Activated effector memory CD4-positive, alpha-beta T cell treated with anti-CD3 and anti-CD28 coated beads, Interleukin-2, amount 50 U/mL, for 16 hours (primary cell): Measurements from ENCODE around the gene TTC9C.
"Not testable (repeated sequence)": the region's sequence is repeated elsewhere in the genome, so short reads cannot be mapped to it uniquely, and the experiment has no call there.

Experiments used
- DNase-seq: peaks from one replicate; pipeline ENCODE4 v3.0.0-alpha.2; 2020

Gene TTC9C

DNA sequence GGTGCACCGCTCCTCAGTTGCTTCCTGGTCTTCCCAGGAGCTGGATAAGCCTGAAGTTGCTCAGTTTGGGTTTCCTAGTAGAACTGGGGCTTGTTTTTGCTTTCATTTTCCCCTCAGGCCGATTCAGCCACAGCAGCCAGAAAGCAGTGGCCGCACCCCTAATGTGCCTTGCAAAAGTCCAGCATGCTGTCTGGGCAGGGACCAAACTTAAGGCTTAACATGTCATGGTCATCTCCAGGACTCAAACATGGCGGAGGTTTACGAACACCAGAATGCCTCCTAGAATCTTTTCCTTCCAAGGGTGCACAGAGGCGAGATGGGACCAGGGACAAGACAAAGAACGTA lies 18.3 kb upstream of the TTC9C start:
- DNase-seq: no peak

DNA sequence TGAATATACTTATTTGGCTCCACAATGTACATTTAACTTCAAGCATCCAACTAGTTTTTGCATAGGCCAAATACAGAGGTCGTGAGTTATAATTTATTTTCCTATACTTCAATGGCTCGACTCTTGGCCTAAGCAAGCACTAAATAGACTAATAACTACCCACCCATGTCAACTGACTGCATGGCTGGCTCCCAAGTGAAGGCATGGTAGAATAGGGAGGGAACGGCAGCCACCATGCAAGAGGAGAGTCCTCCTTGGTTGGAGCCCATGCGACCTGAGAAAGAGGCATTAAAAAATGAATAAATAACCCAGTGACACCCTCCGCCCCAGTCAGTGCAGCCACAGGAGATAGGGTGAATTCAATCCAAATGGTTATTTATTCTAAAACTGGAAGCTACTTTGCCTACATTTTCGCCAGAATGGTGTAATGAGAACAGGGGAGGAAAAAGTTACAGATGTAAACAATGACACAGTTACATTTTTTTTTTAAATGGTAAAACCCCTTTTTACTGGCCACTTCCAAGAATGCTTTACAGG lies 15.9 kb upstream of the TTC9C start:
- no peak for DNase-seq

DNA sequence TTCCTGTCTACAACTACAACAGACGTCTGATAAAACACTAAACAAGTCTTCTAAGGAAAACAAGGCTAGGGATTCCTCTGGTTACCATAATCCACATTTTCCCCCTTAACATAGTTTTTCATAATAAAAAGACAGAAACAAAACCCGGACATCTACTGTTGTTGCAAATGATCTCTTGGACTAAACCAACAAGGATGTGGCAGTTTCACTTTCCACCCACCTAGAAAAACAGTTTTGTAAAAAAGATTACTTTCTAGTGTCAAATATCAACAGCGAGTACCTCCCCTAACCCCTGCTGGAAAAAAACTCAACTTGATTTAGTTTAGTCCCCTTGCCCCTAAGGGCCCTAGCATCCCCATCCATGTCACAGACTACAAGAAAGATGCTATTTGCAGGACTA lies 15.4 kb upstream of the TTC9C start:
- DNase-seq: no peak

DNA sequence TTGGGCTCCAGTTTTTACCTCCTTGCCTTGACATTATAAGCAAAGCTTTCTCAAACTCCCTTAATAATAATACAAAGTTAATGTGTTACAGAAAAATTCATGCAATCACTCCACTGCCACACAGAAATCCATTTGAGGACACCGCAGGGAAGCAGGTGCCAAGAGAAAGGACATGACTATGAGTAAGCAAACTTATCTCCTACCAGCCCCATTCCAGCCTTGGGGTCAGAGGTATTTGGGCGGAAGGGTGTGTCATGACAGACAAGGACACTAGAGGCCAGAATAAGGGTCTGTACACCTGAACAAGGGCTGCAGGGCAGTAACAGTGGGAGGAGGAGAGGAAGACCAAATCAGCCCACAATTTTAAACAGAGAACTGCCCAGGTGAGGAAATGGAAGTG lies 14.9 kb upstream of the TTC9C start:
- no peak for DNase-seq

DNA sequence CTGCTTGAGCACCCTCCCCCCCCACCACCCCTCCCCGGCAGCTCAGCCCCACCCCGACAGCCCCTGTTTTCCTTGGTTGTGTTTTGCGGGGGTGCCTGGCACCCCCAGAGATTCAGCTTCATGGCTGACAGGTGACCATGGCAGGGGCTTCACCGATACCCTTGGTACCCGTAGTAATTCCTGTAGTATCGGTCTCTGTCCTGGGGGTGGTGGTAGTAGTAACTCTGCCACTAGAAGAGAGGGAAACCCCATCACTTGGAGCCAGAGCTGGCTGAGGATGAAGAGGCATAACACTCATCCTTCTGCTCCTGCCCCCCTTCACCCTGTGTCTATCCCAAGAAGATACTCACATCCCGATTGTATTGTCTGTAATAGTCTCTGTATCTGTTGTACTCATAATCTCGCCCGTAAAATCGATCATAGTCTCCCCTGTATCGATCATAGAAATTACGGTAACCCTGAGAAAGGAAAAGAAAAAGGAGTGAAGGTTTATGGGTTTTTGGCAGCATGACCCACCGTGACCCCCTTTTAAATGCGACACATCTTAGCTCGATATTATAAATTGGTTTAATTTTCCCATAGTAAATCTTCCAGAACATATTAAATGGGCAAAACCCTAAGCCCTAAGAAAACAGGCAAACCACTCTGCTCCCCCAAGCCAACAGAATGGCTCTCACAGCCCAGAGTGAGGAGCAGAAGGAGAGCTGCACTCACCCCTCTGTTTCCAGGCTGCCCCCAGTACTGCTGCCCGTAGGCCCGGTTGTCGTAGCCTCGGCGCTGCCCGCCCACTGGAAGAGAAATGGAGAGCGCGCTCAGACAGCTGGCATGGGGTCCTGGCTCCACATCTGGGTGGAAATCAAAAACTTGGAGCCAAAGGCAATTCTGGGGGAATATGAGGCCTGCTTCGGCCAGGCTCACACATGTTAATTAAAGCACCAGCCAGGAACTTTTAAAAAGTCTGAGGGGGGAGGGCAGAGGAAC lies 12.8 kb upstream of the TTC9C start:
- DNase-seq: peak; percentile 30

DNA sequence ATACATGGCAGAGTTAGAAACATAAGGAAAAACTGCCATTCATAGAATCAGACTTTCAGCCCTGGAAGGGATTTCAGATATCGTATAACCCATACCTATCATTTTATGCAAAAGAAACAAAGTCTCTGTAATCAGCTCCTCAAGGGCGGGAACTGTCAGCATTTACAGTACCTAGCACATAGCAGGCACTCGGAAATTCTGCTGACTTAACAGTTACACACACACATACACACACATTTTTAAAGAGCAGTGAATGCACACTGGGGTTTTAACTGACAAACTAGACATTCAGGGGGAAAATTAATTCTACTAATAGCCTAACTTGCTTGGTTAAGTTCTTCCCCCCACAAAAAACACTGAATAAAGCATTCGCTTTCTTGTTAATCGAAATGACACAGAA lies 12.1 kb upstream of the TTC9C start:
- no peak for DNase-seq

DNA sequence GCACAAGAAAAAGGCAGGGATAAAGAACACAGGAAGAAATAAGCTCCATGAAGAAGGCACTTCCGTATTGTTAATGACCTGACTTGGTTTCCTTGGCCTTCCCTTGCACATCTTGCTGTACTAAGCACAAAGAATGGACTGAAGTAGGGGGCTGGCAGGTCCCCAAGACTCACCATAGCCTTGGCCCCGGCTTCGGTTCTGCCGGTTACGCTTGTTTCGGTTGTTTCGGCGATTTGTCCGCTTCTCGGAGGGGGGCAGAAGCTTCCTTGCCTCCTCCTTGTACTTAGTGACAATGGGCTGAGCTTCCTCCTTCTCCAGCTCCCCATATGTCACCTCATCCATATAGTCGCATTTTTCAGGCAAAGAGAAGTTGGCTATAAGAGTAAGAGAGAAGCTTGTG lies 11.5 kb upstream of the TTC9C start:
- DNase-seq: peak; percentile 54

DNA sequence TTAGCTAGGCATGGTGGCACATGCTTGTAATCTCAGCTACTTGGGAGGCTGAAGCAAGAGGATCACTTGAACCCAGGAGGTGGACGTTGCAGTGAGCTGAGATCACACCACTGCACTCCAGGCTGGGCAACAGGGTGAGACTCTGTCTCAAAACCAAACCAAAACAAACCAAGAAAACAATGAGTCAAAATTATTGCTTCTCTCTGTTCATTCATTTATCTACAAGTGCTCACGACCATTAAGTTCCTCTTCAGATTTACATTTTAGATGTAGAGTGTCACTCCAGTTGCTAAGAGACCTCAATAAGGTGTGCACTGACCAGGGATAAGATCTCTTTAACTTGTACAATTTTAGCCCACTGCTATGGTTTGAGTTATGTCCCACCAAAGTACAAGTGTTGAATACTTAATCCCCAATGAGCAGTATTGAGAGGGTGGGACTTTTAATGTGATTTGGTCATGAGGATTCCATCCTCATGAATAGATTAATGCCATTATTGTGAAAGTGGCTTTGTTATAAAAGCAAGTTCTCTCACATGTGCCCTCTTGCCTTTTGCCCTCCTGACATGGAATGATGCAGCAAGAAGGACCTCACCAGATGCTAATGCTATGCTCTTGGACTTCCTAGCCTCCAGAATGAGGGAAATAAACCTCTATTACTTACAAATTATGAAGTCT lies 8.8 kb upstream of the TTC9C start:
- DNase-seq: no peak

DNA sequence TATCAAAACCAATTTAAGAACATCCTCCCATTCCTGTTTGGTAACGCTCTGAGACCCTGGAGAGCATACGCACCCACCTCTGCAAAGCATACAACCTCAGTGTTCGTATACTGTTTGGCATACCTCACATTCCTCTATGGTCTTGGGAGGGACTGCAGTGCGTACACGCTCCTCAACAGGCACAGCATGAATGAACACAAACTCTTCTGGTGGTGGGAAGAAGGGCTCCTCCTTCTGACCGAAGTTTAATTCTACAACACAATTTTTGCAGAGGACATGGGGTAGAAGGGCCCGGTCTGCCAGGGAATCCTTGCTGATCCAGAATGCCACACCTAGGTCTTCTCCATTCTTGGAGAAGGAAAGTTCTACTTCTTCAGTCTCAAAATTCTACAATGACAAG lies 6.3 kb upstream of the TTC9C start:
- no peak for DNase-seq

DNA sequence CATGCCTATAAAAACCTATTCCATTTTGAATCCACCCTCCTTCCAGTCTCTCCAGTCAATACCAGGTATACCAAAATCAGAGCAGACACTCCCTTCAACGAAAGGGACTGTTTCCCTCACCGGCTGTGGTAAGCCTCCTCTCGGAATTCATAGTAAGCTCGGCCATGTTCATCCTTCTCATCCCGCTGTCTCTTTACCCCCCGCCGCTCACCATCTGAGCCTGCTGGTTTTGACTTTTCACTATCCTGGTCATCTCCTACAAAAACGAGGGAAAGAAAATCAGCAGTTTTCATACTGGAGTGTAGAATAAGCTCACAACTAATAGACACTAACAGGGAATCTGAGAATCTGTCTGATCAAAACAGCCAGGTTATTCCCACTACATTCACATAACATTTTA lies 4.1 kb upstream of the TTC9C start:
- DNase-seq: peak; percentile 27

DNA sequence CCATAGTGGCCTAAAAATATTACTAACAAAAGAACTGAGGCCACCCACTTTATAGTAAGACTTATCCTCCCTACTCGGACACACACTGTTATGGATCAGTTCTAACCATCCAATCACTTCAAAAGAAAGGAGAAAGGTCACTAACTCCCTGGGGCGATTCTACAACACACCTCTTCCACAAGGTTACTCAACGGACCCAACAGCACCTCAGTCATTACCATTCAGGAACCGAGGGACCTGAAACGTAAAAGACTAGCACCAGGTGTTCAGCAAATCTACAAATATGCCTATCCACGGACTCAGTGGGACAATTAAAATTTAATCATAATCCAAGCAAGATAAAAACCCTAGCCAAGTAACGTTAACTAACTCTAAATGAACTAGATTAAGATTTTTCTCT lies 2.6 kb upstream of the TTC9C start:
- DNase-seq: peak; percentile 43

DNA sequence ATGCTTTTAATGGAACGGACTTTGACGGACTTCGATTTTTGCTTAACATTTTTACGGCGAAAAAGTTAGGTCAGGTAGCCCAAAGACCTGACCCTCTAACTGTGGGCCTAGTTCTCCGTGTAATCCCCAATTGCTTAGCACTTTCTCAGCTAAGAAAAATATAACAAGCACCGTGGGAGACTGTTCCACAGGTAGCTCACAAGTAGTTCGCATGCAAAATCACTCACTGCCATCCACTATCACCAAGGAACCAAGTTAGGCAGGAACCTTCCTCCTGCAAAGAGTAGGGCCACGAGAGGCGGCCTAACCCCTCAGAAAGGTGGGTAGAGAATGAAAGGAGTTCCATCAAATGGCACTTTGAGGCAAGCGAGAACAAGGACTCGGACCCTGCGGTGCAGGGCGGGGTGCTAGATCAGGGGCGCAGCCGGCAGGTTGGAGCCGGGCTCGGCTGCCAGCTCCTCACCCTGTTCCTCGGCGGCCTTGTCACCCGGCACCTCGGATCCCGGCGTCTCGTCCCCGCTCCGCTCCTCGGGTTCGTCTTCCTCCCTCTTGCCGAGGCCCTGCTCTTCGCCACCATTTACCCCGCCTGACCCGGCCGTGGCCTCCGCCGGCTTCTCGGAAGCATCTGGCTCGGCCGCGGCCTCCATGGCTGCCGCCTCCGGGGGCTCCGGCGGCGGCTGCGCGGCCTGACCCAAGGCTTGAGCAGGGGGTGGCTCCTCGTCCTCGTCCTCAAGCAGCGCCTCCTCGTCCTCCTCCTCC lies 2.0 kb upstream of the TTC9C start:
- no peak for DNase-seq

DNA sequence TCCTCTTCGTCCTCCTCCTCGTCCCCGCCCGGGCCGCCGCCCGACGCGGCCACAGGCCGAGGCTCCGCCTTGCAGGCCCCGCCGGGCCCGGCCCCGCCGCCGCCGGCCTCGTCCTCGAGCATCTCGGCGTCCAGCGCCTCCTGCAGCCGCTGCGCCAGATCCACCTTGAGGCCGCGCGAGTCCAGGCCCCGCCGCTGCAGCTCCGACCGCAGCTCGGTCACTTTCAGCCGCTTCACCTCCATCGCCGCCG lies 1.4 kb upstream of the TTC9C start:
- no peak for DNase-seq

DNA sequence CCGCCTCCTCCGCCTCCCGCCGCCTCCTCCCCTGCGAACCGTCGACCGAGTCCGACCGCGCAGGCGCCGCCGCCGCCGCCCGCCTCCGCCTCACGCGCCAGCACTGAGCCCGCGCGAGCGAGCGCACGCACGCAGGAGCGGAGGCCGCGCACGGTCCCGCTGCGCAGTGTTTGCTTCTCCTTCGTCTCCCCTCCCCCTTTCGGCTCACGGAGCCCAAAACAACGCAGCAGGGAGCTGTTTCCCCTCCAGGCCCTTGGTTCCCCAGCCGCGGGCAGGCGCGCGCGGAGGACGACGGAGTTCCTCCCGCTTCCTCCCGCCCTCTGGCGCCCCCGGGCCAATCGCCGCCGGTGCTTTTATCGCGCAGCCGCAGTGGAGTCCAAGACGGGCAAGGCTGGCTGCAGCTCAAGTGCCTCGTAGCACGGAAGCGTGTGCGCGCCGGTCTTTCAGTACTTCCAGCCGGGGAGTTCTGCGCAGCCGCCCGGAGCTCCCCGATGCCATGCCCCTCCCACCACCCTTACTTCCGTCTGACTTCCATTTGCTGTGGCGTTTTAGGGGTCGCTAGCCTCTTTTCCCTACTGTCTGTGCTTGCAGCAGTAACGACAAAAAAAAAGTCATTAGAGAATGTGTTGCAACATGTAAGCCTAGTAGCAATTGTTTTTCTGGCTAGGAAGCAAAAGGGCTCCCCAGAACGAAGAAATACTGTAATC lies 968 bp upstream of the TTC9C start, which contains the start of gene HNRNPUL2:
HNRNPUL2 (minus strand) TSS at position 293 of the 707 bp plus-strand sequence. CDS start 301 bp downstream, outside the sequence.
- peak; percentile 100 for DNase-seq

DNA sequence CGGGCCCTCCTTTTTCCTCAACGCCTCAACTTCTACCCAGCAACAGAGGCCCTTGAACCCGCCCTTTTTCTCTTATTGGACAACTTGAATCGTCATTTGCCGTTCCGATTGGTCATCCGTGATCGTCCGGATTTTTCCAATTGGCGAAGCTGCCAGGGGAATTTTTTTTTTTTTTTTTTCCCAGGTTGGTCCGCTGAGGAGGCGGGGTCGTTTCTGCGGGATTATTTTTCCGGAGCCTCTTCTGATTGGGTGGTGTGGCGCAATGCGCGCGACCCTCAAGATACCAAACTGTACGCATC lies 465 bp upstream of the TTC9C start:
- DNase-seq: peak; percentile 92

DNA sequence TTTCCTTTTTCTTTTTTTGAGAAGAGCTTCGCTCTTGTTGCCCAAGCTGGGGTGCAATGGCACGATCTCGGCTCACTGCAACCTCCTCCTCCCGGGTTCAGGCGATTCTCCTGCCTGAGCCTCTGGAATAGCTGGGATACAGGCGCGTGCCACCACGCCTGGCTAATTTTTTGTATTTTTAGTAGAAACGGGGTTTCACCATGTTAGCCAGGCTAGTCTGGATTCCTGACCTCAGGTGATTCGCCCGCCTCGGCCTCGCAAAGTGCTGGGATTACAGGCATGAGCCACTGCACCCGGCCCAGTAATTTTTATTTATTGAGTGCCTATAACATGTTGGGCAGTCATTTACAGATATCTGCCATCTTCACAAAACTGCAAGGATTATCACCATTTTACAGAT lies 1.8 kb downstream of the TTC9C start:
- DNase-seq: peak; percentile 55

DNA sequence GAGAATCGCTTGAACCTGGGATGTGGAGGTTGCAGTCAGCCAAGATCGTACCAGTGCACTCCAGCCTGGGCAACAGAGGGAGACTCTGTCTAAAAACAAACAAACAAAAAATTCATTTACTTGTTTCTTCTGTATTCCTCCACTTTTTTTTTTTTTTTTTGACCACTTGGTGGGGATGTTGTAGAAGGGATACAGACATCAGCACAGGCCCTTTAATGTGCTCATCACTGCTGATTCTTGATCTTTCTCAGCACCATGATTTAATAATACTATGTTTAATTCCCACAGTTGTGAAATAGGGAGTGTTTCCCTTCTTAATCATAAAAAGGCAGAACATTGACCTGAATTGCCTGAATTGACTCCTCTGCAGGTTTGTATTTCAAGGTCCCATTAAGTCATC lies 4.5 kb downstream of the TTC9C start:
- no peak for DNase-seq

DNA sequence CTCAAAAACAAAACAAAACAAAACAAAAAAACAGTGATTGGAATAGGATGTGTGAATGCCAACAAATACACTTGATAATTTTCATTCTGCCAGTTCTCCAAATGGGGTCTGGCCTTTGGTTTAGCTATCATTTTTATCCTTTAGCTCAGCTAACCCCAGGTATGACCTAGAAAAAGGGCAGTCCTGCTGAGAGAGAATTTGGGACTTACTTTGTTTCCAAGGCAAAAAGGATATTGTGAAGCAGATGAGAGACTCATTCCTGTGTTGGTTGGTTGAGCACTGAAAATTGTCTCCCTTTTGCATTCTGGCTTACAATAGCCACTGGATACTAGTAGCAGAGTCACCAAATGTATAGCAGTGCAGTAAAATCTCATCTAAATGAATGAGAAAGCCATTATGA lies 8.9 kb downstream of the TTC9C start:
- DNase-seq: no peak

DNA sequence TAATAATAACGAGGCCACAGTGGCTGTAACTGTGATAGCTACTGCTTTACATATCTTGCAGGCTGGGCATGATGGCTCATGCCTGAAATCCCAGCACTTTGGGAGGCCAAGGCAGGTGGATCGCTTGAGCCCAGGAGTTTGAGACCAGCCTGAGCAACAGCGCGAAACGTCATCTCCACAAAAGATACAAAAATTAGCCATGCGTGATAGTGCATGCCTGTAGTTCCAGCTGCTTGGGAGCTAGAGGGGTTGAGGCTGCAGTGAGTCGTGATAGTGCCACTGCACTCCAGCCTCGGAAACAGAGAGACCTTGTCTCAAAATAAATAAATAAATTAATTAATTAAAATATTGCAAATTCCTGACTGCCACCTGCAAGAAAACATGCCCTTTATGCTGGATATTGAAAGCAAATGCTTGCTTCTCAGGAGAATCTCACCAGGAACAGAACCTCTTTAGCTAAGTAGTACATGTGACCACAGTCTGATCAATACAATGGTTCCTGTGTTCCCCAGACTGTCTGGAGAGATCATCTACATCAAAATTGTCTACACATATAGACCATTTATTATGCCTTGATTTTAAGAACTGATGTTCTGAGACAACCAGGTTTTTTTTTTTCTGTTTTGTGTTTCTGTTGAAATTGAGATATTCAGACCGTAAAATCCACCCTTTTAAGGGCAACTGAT lies 19.3 kb downstream of the TTC9C start:
- no peak for DNase-seq

DNA sequence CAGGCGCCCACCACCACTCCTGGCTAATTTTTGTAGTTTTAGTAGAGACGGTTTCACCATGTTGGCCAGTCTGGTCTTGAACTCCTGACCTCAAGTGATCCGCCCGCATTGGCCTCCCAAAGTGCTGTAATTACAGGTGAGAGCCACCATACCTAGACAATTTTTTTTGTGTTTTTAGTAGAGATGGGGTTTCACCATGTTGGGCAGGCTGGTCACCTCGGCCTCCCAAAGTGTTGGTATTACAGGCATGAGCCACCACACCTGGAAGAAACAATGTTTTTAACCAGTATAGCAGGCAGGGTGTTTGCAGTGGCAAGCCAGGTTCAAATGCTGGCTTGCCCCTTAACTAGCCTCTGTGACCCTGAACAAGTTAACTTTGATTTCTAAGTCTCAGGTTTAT lies 21.6 kb downstream of the TTC9C start:
- not testable (repeated sequence) for DNase-seq

DNA sequence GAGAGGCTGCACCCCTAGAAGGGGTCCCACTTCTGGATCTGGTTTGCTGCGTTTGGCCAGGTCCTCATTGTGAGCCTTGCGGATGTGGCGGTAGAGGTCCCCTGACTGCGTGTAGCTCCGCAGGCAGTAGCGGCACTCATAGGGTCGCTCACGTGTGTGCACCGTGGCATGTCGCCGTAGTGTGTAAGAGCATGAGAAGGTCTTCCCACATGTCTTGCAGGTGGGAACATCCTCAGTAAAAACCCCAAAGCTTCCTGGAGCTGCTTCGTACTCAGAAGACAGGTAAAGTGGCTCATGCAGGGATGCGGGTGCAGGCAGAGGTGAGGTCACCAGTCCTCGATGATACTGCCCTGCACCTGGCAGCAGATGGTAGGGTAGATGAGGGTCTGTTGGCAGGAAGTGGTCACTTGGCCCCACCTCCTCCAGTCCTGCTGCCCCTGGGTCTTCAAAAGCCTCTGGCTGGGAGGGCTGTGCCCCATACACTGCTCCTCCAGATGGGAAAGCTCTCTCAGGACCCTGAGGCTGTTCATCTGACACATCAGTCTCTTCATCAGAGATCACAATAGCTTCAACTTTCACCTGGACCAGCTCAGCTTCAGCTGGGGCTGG lies 24.0 kb downstream of the TTC9C start:
- no peak for DNase-seq
